K562 (cell line): ENCODE data around the gene ZFP36. TPM values are rescaled to one million over a fixed set of nuclear protein-coding genes. Genes with fewer than 3 reads are reported as not detected.

Experiments used
- CREM ChIP-seq: IDR thresholded peaks from 2 replicates; pipeline ENCODE4 v1.6.1; 2014; ENCODE audit warnings: antibody characterized with exemption, low read depth
- MAFF ChIP-seq: IDR thresholded peaks from 2 replicates; pipeline ENCODE4 v1.6.1; 2012; ENCODE audit warnings: low read length, improper control_type of control experiment
- MAFG ChIP-seq: fragments of 450-650 bp; conservative IDR thresholded peaks from 2 replicates; pipeline ENCODE4 v1.6.1; 2016; ENCODE audit warnings: missing genetic modification characterization, missing compliant biosample characterization
- NFE2 ChIP-seq: IDR thresholded peaks from 2 replicates; pipeline ENCODE4 v1.6.1; 2014; ENCODE audit warnings: antibody characterized with exemption, low read depth
- PHTF2 ChIP-seq: fragments of 250-450 bp; sonication (Bioruptor Pico); IDR thresholded peaks from 2 replicates; pipeline ENCODE4 v1.5.0; 2021; ENCODE audit warnings: mild to moderate bottlenecking
- SMAD1 ChIP-seq: fragments of 150-350 bp; IDR thresholded peaks from 2 replicates; pipeline ENCODE4 v1.6.1; 2014; ENCODE audit warnings: low read length, low read depth; ENCODE audit not compliant: partially characterized antibody
- SMARCB1 ChIP-seq: IDR thresholded peaks from 2 replicates; pipeline ENCODE4 v1.6.1; 2011; ENCODE audit warnings: improper control_type of control experiment, low read depth; ENCODE audit not compliant: insufficient read length
- SOX6 ChIP-seq: fragments of 450-650 bp; IDR thresholded peaks from 2 replicates; pipeline ENCODE4 v1.6.1; 2014; ENCODE audit warnings: mild to moderate bottlenecking
- SREBF2 ChIP-seq: sonication (generic); formaldehyde crosslinking; IDR thresholded peaks from 2 replicates; pipeline ENCODE4 v1.4.0; 2020; ENCODE audit warnings: mild to moderate bottlenecking, missing genetic modification reagents
- ZEB2 ChIP-seq: fragments of 450-650 bp; IDR thresholded peaks from 2 replicates; pipeline ENCODE4 v1.6.1; 2016
- ZNF778 ChIP-seq: fragments of 450-650 bp; formaldehyde crosslinking; IDR thresholded peaks from 2 replicates; pipeline ENCODE4 v1.4.0; 2020; ENCODE audit warnings: mild to moderate bottlenecking, moderate library complexity
- polyA plus RNA-seq, 8 experiments: library from polyadenylated mRNA; depleted of rRNA in 4 of 8; stranded (reverse) in 5 of 8; unstranded in 3 of 8; fragments of >200 nt; fragmentation: Nextera tagmentation in 2 of 8; fragmentation: Illumina TruSeq in 1 of 8; extraction: Ambion mirVana in 2 of 8; extraction: Trizol in 1 of 8; gene quantifications; 2 replicates each; pipeline versions ENCODE4 v1.2.1 to v1.2.3, GENCODE V29; 2011 to 2014; ENCODE audit warnings: inconsistent platforms in 1 of 8, missing spikeins in 1 of 8
- total RNA-seq, 7 experiments: library from RNA; depleted of rRNA in 6 of 7; stranded (reverse); fragments of >200 nt in 6 of 7; fragmentation: Illumina TruSeq in 2 of 7; extraction: Trizol in 2 of 7; gene quantifications; 2 replicates each; pipeline versions ENCODE4 v1.2.1 to v1.2.3, GENCODE V29; 2011 to 2021; ENCODE audit warnings: low replicate concordance in 1 of 7
- TF ChIP-seq, protein P1 (sequence below): fragments of 450-650 bp; IDR thresholded peaks from 2 replicates; pipeline ENCODE4 v1.6.1; 2016; ENCODE audit warnings: low read depth, mild to moderate bottlenecking, moderate library complexity
- TF ChIP-seq, protein P2 (sequence below): sonication (generic); formaldehyde crosslinking; IDR thresholded peaks from 2 replicates; pipeline ENCODE4 v1.8.0; 2022; ENCODE audit warnings: mild to moderate bottlenecking, missing genetic modification reagents
- TF ChIP-seq, protein P3 (sequence below): fragments of 450-650 bp; IDR thresholded peaks from 2 replicates; pipeline ENCODE4 v1.6.1; 2017; ENCODE audit warnings: antibody characterized with exemption, mild to moderate bottlenecking
- TF ChIP-seq, protein P4 (sequence below): IDR thresholded peaks from 3 replicates; pipeline ENCODE4 v1.6.1; 2011; ENCODE audit warnings: borderline replicate concordance, mild to moderate bottlenecking; ENCODE audit not compliant: insufficient read length, insufficient read depth
- TF ChIP-seq, protein P5 (sequence below): sonication (generic); formaldehyde crosslinking; IDR thresholded peaks from 2 replicates; pipeline ENCODE4 v1.8.0; 2022; ENCODE audit warnings: missing genetic modification reagents, mild to moderate bottlenecking, moderate library complexity, borderline replicate concordance

The ZFP36 gene
- total and polyA plus RNA-seq, 9 of the 15 experiments (the other 6 are each of a cell fraction or from before 2014, with no cell fraction given): 1.0 to 20.1 (median 3.5) TPM

DNA sequence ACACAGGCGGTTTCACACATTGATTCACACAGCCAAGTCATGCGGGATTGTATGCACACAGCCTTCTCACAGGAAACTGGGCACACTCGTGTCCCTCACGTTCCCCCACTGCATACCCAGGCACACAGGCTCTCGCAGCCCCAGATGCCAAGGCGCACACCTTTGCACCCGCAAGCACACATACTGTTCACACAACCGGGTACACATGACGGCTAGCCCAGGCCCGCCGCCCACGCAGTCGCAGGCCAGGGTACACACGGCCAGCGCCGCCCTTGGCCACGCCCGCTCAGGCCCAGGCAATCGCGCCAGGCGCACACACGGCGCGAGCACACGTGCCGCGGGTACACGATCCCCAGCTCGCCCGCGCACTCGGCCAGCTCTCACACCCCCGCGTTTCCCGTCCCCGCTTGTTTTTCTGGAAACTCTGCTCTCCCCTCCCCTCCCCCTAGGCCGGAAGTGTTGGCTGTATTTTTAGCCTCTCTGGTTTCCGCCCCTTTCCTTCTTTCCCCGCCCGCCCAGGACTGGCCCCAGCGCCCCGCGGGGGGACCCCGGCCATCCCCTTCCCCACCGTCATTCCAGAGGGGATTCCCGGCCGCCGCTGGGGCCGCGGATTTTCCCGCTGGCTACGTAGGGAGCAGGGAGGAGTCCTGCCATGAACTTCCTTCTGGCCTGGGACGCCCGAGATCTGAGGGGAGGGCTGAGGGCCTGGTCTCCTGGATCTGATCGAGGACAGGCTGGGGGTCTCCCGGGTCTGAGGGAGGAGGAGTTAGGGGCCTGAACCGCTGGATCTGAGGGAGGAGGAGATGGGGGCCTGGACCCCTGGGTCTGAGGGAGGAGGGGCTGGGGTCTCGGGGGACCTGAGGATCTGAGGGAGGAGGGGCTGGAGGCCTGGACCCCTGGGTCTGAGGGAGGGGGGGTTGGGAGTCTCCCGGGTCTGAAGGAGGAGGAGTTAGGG, 4.0 kb upstream of the ZFP36 start (continued):
- TF ChIP-seq SOX6 (peak; percentile 76), SREBF2 (CRISPR knock-in tag) (no peak), PHTF2 (CRISPR knock-in tag) (no peak), ZEB2 (no peak; the same call in 1 of the 2 replicates), MAFF (no peak), SMAD1 (no peak), CREM (peak; percentile 77), NFE2 (peak; percentile 52), SMARCB1 (no peak), ZNF778 (CRISPR knock-in tag) (no peak), MAFG (no peak)
- TF ChIP-seq, protein P1, sequence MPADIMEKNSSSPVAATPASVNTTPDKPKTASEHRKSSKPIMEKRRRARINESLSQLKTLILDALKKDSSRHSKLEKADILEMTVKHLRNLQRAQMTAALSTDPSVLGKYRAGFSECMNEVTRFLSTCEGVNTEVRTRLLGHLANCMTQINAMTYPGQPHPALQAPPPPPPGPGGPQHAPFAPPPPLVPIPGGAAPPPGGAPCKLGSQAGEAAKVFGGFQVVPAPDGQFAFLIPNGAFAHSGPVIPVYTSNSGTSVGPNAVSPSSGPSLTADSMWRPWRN: peak; percentile 84
- TF ChIP-seq, protein P2, sequence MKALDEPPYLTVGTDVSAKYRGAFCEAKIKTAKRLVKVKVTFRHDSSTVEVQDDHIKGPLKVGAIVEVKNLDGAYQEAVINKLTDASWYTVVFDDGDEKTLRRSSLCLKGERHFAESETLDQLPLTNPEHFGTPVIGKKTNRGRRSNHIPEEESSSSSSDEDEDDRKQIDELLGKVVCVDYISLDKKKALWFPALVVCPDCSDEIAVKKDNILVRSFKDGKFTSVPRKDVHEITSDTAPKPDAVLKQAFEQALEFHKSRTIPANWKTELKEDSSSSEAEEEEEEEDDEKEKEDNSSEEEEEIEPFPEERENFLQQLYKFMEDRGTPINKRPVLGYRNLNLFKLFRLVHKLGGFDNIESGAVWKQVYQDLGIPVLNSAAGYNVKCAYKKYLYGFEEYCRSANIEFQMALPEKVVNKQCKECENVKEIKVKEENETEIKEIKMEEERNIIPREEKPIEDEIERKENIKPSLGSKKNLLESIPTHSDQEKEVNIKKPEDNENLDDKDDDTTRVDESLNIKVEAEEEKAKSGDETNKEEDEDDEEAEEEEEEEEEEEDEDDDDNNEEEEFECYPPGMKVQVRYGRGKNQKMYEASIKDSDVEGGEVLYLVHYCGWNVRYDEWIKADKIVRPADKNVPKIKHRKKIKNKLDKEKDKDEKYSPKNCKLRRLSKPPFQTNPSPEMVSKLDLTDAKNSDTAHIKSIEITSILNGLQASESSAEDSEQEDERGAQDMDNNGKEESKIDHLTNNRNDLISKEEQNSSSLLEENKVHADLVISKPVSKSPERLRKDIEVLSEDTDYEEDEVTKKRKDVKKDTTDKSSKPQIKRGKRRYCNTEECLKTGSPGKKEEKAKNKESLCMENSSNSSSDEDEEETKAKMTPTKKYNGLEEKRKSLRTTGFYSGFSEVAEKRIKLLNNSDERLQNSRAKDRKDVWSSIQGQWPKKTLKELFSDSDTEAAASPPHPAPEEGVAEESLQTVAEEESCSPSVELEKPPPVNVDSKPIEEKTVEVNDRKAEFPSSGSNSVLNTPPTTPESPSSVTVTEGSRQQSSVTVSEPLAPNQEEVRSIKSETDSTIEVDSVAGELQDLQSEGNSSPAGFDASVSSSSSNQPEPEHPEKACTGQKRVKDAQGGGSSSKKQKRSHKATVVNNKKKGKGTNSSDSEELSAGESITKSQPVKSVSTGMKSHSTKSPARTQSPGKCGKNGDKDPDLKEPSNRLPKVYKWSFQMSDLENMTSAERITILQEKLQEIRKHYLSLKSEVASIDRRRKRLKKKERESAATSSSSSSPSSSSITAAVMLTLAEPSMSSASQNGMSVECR (CRISPR knock-in tag): 0 out of 2 replicates have a peak, but pooled peaks have one; percentile 55
- TF ChIP-seq, protein P3, sequence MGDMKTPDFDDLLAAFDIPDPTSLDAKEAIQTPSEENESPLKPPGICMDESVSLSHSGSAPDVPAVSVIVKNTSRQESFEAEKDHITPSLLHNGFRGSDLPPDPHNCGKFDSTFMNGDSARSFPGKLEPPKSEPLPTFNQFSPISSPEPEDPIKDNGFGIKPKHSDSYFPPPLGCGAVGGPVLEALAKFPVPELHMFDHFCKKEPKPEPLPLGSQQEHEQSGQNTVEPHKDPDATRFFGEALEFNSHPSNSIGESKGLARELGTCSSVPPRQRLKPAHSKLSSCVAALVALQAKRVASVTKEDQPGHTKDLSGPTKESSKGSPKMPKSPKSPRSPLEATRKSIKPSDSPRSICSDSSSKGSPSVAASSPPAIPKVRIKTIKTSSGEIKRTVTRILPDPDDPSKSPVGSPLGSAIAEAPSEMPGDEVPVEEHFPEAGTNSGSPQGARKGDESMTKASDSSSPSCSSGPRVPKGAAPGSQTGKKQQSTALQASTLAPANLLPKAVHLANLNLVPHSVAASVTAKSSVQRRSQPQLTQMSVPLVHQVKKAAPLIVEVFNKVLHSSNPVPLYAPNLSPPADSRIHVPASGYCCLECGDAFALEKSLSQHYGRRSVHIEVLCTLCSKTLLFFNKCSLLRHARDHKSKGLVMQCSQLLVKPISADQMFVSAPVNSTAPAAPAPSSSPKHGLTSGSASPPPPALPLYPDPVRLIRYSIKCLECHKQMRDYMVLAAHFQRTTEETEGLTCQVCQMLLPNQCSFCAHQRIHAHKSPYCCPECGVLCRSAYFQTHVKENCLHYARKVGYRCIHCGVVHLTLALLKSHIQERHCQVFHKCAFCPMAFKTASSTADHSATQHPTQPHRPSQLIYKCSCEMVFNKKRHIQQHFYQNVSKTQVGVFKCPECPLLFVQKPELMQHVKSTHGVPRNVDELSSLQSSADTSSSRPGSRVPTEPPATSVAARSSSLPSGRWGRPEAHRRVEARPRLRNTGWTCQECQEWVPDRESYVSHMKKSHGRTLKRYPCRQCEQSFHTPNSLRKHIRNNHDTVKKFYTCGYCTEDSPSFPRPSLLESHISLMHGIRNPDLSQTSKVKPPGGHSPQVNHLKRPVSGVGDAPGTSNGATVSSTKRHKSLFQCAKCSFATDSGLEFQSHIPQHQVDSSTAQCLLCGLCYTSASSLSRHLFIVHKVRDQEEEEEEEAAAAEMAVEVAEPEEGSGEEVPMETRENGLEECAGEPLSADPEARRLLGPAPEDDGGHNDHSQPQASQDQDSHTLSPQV: peak; percentile 97
- TF ChIP-seq, protein P4, sequence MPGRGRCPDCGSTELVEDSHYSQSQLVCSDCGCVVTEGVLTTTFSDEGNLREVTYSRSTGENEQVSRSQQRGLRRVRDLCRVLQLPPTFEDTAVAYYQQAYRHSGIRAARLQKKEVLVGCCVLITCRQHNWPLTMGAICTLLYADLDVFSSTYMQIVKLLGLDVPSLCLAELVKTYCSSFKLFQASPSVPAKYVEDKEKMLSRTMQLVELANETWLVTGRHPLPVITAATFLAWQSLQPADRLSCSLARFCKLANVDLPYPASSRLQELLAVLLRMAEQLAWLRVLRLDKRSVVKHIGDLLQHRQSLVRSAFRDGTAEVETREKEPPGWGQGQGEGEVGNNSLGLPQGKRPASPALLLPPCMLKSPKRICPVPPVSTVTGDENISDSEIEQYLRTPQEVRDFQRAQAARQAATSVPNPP: no peak
- TF ChIP-seq, protein P5, sequence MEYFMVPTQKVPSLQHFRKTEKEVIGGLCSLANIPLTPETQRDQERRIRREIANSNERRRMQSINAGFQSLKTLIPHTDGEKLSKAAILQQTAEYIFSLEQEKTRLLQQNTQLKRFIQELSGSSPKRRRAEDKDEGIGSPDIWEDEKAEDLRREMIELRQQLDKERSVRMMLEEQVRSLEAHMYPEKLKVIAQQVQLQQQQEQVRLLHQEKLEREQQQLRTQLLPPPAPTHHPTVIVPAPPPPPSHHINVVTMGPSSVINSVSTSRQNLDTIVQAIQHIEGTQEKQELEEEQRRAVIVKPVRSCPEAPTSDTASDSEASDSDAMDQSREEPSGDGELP (CRISPR knock-in tag): peak; percentile 86
